ENCODE data around the gene SYS1. TPM values are rescaled to one million over a fixed set of nuclear protein-coding genes. Genes with fewer than 3 reads are reported as not detected.

SYS1 gene
- total RNA-seq, 6 donors from 2014 or later: 31.0 to 61.4 (median 50.7) TPM

DNA sequence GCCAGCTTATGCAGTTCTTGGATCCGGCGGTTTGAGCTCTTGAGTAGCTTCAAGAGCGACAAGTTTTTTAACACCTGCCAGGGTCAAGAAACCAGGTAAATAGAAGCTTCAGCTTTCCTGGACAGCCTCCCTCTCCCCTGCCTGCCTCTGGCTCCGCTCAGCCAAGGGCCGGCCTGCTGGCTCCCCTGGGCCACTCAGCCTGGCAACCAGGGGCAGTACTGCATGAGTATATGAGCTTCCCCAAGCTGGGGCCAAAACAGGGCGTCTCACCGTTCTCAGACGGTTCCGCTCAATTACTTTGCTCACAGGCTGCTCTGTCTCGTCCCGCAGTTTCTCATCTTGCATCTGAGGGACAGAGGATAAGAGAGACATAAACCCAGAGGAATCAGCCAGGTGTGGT lies 14.3 kb downstream of the SYS1 start:
- Histone ChIP-seq H3K36me3 (no peaks in the 10 kb centered on the region), H3K4me3 (no peak overlapping the region), H3K27me3 (no peaks in the 10 kb centered on the region), H3K9me3 (no peaks in the 10 kb centered on the region), H3K27ac (peak overlapping the region in 3 of 4 donors; percentile 4 to 49 (median 37)), H3K4me1 (peaks cover 12 to 25% (median 19%) of the 10 kb centered on the region in 4 donors)
- 73 to 76% methylated on average over 10 to 11 of the region's 11 CpGs for WGBS, 2 donors
- ATAC-seq (ENCODE audit: low FRiP score in 2 of 2) (peak in 1 of 2 donors; percentile 72), DNase-seq (peak; percentile 69)
- TF ChIP-seq, protein P1, sequence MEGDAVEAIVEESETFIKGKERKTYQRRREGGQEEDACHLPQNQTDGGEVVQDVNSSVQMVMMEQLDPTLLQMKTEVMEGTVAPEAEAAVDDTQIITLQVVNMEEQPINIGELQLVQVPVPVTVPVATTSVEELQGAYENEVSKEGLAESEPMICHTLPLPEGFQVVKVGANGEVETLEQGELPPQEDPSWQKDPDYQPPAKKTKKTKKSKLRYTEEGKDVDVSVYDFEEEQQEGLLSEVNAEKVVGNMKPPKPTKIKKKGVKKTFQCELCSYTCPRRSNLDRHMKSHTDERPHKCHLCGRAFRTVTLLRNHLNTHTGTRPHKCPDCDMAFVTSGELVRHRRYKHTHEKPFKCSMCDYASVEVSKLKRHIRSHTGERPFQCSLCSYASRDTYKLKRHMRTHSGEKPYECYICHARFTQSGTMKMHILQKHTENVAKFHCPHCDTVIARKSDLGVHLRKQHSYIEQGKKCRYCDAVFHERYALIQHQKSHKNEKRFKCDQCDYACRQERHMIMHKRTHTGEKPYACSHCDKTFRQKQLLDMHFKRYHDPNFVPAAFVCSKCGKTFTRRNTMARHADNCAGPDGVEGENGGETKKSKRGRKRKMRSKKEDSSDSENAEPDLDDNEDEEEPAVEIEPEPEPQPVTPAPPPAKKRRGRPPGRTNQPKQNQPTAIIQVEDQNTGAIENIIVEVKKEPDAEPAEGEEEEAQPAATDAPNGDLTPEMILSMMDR (IDR thresholded peaks at IDR 0.05): no peak
- no peak for TF ChIP-seq EP300 (IDR thresholded peaks at IDR 0.05)
- no peak for TF ChIP-seq POLR2AphosphoS5 (IDR thresholded peaks at IDR 0.05)
- no peak for TF ChIP-seq POLR2A (IDR thresholded peaks at IDR 0.05)

DNA sequence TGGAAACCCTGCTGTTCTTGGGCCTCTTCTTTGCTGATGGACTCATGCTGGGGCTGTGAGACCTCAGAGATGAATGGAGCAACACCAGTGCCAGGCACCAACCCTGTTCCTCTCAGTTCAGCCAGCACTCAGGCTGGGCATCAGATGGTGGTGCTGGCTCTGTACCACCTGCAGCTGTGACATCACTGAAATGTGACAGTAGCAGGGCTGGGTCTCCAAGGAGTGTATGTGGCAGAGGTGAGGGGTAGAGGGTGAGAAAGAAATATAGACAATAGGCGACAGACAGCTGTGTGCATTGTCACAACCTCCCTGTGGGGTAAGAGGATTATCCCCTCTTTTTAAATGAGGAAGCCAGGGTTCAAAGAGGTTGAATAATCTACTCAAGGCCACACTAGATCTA lies 15.2 kb downstream of the SYS1 start, which contains the start of gene TP53TG5:
TSS of gene TP53TG5 (minus strand) at position 135 of the 400 bp plus-strand sequence. CDS start at position 46, 89 bp downstream.
- 93 to 94% methylated on average over 1 of the region's 1 CpG for WGBS, 2 donors
- TF ChIP-seq POLR2AphosphoS5 (IDR thresholded peaks at IDR 0.05) (no peak), POLR2A (IDR thresholded peaks at IDR 0.05) (no peak)

DNA sequence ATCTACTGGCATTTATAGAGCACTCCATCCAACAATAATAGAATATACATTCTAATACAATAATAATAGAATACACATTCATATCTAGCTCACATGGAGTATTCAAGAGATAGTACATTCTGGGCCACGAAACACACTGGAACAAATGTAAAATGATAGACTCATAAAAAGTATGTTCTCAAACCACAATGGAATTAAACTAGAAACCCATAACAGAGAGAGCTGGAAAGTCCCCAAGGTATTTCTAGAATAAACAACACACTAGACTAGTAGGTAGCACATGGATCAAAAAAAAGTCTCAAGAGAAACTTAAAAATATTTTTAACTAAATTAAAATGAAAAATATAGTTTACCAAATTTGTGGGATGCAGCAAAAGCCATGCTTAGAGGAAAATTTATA lies 24.3 kb downstream of the SYS1 start:
- H3K27ac ChIP-seq: no peak overlapping the region
- no peak for TF ChIP-seq POLR2AphosphoS5 (IDR thresholded peaks at IDR 0.05)
- TF ChIP-seq, protein P1 (IDR thresholded peaks at IDR 0.05): no peak
- TF ChIP-seq EP300 (IDR thresholded peaks at IDR 0.05): no peak
- no peak for TF ChIP-seq POLR2A (IDR thresholded peaks at IDR 0.05)
- no peaks in the 10 kb centered on the region for H3K9me3 ChIP-seq
- no peaks in the 10 kb centered on the region for H3K4me1 ChIP-seq
- WGBS, 2 donors: 67 to 95% methylated on average over 1 of the region's 1 CpG
- ATAC-seq (ENCODE audit: low FRiP score in 2 of 2) (no peak), DNase-seq (no peak)
- no peak overlapping the region for H3K4me3 ChIP-seq
- H3K36me3 ChIP-seq: no peaks in the 10 kb centered on the region
- no peaks in the 10 kb centered on the region for H3K27me3 ChIP-seq

More for the DNA sequence above, 15.2 kb downstream of the SYS1 start, which contains the start of gene TP53TG5:
- Histone ChIP-seq H3K36me3 (no peaks in the 10 kb centered on the region), H3K27ac (peak within 1 kb of the TSS in 3 of 4 donors; percentile 4 to 49 (median 37)), H3K4me1 (peaks cover 4 to 21% (median 10%) of the 10 kb centered on the region in 4 donors), H3K9me3 (no peaks in the 10 kb centered on the region), H3K4me3 (no peak within 1 kb of the TSS), H3K27me3 (no peaks in the 10 kb centered on the region)
- DNase-seq: no peak
- ATAC-seq (ENCODE audit: low FRiP score in 2 of 2): no peak

DNA sequence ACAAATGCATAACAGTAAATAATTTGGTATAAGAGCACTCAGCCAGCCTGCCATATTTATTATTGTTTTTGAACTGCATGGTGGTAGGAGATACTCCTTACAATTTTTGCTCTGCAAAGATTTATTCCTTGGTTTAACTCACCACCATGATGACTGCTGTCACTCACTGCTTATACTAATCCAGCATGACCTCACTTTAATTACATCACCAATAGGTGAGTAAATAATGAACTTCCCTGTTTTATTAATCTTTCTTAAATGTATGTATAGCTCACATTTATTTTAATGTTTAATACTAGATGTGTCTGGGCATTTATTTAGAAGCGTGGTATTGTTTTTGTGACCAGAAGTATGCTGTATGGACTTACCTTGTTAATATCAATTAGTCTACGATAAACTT lies 28.0 kb downstream of the SYS1 start:
- H3K36me3 ChIP-seq: no peaks in the 10 kb centered on the region
- H3K9me3 ChIP-seq: no peaks in the 10 kb centered on the region
- H3K27ac ChIP-seq: no peak overlapping the region
- no peak for ATAC-seq (ENCODE audit: low FRiP score in 2 of 2)
- H3K4me3 ChIP-seq: no peak overlapping the region
- H3K27me3 ChIP-seq: no peaks in the 10 kb centered on the region
- no peak for DNase-seq
- WGBS, 2 donors: 94 to 97% methylated on average over 2 of the region's 2 CpGs
- TF ChIP-seq EP300 (IDR thresholded peaks at IDR 0.05) (no peak), POLR2A (IDR thresholded peaks at IDR 0.05) (no peak), POLR2AphosphoS5 (IDR thresholded peaks at IDR 0.05) (no peak)
- TF ChIP-seq, protein P1 (IDR thresholded peaks at IDR 0.05): no peak
- H3K4me1 ChIP-seq: no peaks in the 10 kb centered on the region

DNA sequence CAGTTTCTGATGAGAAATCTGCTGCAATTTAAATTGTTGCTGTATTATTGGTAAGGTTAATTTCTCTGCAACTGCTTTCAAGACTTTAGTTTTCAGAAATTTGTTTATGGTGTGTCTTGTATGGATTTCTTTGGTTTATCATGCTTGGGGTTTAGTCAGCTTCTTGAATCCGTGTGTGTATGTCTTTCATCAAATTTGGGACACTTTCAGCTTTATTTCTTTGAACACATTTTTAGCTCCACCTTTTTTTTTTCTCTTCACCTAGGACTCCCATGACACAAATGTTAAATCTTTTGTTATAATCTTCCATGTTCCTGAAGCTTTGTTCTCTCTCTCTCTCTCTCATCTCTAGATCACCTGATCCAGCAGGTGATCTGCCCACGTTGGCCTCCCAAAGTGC lies 28.6 kb downstream of the SYS1 start:
- Histone ChIP-seq H3K36me3 (no peaks in the 10 kb centered on the region), H3K9me3 (no peaks in the 10 kb centered on the region), H3K4me3 (no peak overlapping the region), H3K27me3 (no peaks in the 10 kb centered on the region), H3K4me1 (no peaks in the 10 kb centered on the region), H3K27ac (no peak overlapping the region)
- no peak for DNase-seq
- no peak for ATAC-seq (ENCODE audit: low FRiP score in 2 of 2)
- TF ChIP-seq EP300 (IDR thresholded peaks at IDR 0.05) (no peak), POLR2AphosphoS5 (IDR thresholded peaks at IDR 0.05) (no peak), POLR2A (IDR thresholded peaks at IDR 0.05) (no peak)
- TF ChIP-seq, protein P1 (IDR thresholded peaks at IDR 0.05): no peak
- 75 to 81% methylated on average over 2 of the region's 2 CpGs for WGBS, 2 donors
